ENCODE data around the gene PYGL. TPM values are rescaled to one million over a fixed set of nuclear protein-coding genes. Genes with fewer than 3 reads are reported as not detected.

Gene PYGL
- total RNA-seq, 2 experiments from 2014 or later: not detected

- Mint-ChIP-seq H3K4me1 (ENCODE audit: low read depth) (peaks cover 4% of the 10 kb centered on the region), H3K27ac (no peak overlapping the region), H3K27me3 (ENCODE audit: low read depth) (peaks cover 12% of the 10 kb centered on the region), H3K36me3 (ENCODE audit: low read depth) (no peaks in the 10 kb centered on the region), H3K4me3 (no peak overlapping the region), H3K9me3 (ENCODE audit: insufficient read depth) (no peaks in the 10 kb centered on the region)
- ChIA-PET POLR2A (no interaction called here), CTCF (no interaction called here)
- ATAC-seq: no peak
- DNase-seq: no peak
Observed at GRCh38 chr14:50935126-50936015, 8.9 kb downstream of the PYGL start.

- ChIA-PET POLR2A (no interaction called here), CTCF (interaction anchor here (1.2 kb wide), 1 partner anchor 350 kb away, joined by 3 read pairs; no protein-coding TSS in a partner anchor)
- Mint-ChIP-seq H3K27ac (no peak overlapping the region), H3K36me3 (ENCODE audit: low read depth) (no peaks in the 10 kb centered on the region), H3K9me3 (ENCODE audit: insufficient read depth) (no peaks in the 10 kb centered on the region), H3K27me3 (ENCODE audit: low read depth) (peaks cover 11% of the 10 kb centered on the region), H3K4me1 (ENCODE audit: low read depth) (peaks cover 4% of the 10 kb centered on the region), H3K4me3 (no peak overlapping the region)
- DNase-seq (no peak), ATAC-seq (no peak)
Observed at GRCh38 chr14:50932592-50933495, 11.4 kb downstream of the PYGL start.

- Mint-ChIP-seq H3K27me3 (ENCODE audit: low read depth) (peaks cover 8% of the 10 kb centered on the region), H3K27ac (no peak overlapping the region), H3K9me3 (ENCODE audit: insufficient read depth) (no peaks in the 10 kb centered on the region), H3K36me3 (ENCODE audit: low read depth) (no peaks in the 10 kb centered on the region), H3K4me1 (ENCODE audit: low read depth) (peaks cover 4% of the 10 kb centered on the region), H3K4me3 (no peak overlapping the region)
- ATAC-seq (no peak), DNase-seq (no peak)
- CTCF ChIA-PET: no interaction called here
- POLR2A ChIA-PET: no interaction called here
Observed at GRCh38 chr14:50932156-50932555, 12.1 kb downstream of the PYGL start.

GRCh38 chr14:50931559-50931958 is 12.7 kb downstream of the PYGL start:
- no peak for ATAC-seq
- Mint-ChIP-seq H3K27ac (no peak overlapping the region), H3K4me3 (no peak overlapping the region), H3K4me1 (ENCODE audit: low read depth) (peaks cover 3% of the 10 kb centered on the region), H3K27me3 (ENCODE audit: low read depth) (peaks cover 8% of the 10 kb centered on the region), H3K9me3 (ENCODE audit: insufficient read depth) (no peaks in the 10 kb centered on the region), H3K36me3 (ENCODE audit: low read depth) (no peaks in the 10 kb centered on the region)
- no peak for DNase-seq
- POLR2A ChIA-PET: no interaction called here
- CTCF ChIA-PET: no interaction called here

GRCh38 chr14:50929506-50929905 is 14.8 kb downstream of the PYGL start:
- Mint-ChIP-seq H3K27ac (no peak overlapping the region), H3K4me3 (no peak overlapping the region), H3K27me3 (ENCODE audit: low read depth) (peaks cover 7% of the 10 kb centered on the region), H3K4me1 (ENCODE audit: low read depth) (peaks cover 3% of the 10 kb centered on the region), H3K9me3 (ENCODE audit: insufficient read depth) (no peaks in the 10 kb centered on the region), H3K36me3 (ENCODE audit: low read depth) (no peaks in the 10 kb centered on the region)
- CTCF ChIA-PET: no interaction called here
- POLR2A ChIA-PET: no interaction called here
- DNase-seq: no peak
- no peak for ATAC-seq

GRCh38 chr14:50928002-50928635 is 16.2 kb downstream of the PYGL start:
- no peak for ATAC-seq

GRCh38 chr14:50926851-50927386 is 17.4 kb downstream of the PYGL start:
- peaks cover 8% of the 10 kb centered on the region for H3K27me3 Mint-ChIP-seq (ENCODE audit: low read depth)
- peaks cover 3% of the 10 kb centered on the region for H3K4me1 Mint-ChIP-seq (ENCODE audit: low read depth)
- H3K36me3 Mint-ChIP-seq (ENCODE audit: low read depth): no peaks in the 10 kb centered on the region
- CTCF ChIA-PET: no interaction called here
- H3K27ac Mint-ChIP-seq: no peak overlapping the region
- ATAC-seq (no peak), DNase-seq (no peak)
- POLR2A ChIA-PET: no interaction called here
- no peak overlapping the region for H3K4me3 Mint-ChIP-seq
- no peaks in the 10 kb centered on the region for H3K9me3 Mint-ChIP-seq (ENCODE audit: insufficient read depth)

More at GRCh38 chr14:50928002-50928635, 16.2 kb downstream of the PYGL start:
- Mint-ChIP-seq H3K4me3 (no peak overlapping the region), H3K27me3 (ENCODE audit: low read depth) (peaks cover 7% of the 10 kb centered on the region), H3K36me3 (ENCODE audit: low read depth) (no peaks in the 10 kb centered on the region), H3K9me3 (ENCODE audit: insufficient read depth) (no peaks in the 10 kb centered on the region), H3K27ac (no peak overlapping the region), H3K4me1 (ENCODE audit: low read depth) (peaks cover 3% of the 10 kb centered on the region)
- CTCF ChIA-PET: no interaction called here
- no peak for DNase-seq
- POLR2A ChIA-PET: no interaction called here

GRCh38 chr14:50924843-50925242 is 19.4 kb downstream of the PYGL start:
- no peak overlapping the region for H3K27ac Mint-ChIP-seq
- no peaks in the 10 kb centered on the region for H3K9me3 Mint-ChIP-seq (ENCODE audit: insufficient read depth)
- H3K4me1 Mint-ChIP-seq (ENCODE audit: low read depth): peaks cover 3% of the 10 kb centered on the region
- ChIA-PET CTCF (no interaction called here), POLR2A (no interaction called here)
- H3K27me3 Mint-ChIP-seq (ENCODE audit: low read depth): peaks cover 6% of the 10 kb centered on the region
- no peaks in the 10 kb centered on the region for H3K36me3 Mint-ChIP-seq (ENCODE audit: low read depth)
- ATAC-seq (no peak), DNase-seq (no peak)
- no peak overlapping the region for H3K4me3 Mint-ChIP-seq

- Mint-ChIP-seq H3K4me3 (no peak overlapping the region), H3K9me3 (ENCODE audit: insufficient read depth) (no peaks in the 10 kb centered on the region), H3K4me1 (ENCODE audit: low read depth) (peaks cover 3% of the 10 kb centered on the region), H3K27ac (no peak overlapping the region), H3K27me3 (ENCODE audit: low read depth) (peaks cover 4% of the 10 kb centered on the region), H3K36me3 (ENCODE audit: low read depth) (no peaks in the 10 kb centered on the region)
- CTCF ChIA-PET: no interaction called here
- POLR2A ChIA-PET: no interaction called here
- ATAC-seq (no peak), DNase-seq (no peak)
Observed at GRCh38 chr14:50924236-50924635, 20.0 kb downstream of the PYGL start.

- DNase-seq: no peak
- Mint-ChIP-seq H3K9me3 (ENCODE audit: insufficient read depth) (no peaks in the 10 kb centered on the region), H3K27me3 (ENCODE audit: low read depth) (peaks cover 11% of the 10 kb centered on the region), H3K36me3 (ENCODE audit: low read depth) (no peaks in the 10 kb centered on the region), H3K4me3 (no peak overlapping the region), H3K4me1 (ENCODE audit: low read depth) (peaks cover 3% of the 10 kb centered on the region), H3K27ac (no peak overlapping the region)
- ATAC-seq: no peak
- ChIA-PET CTCF (no interaction called here), POLR2A (no interaction called here)
Observed at GRCh38 chr14:50922803-50923202, 21.5 kb downstream of the PYGL start.

GRCh38 chr14:50920482-50921230 is 23.6 kb downstream of the PYGL start:
- no peak overlapping the region for H3K4me3 Mint-ChIP-seq
- H3K27me3 Mint-ChIP-seq (ENCODE audit: low read depth): peaks cover 11% of the 10 kb centered on the region
- ChIA-PET POLR2A (no interaction called here), CTCF (no interaction called here)
- no peak for DNase-seq
- no peak for ATAC-seq
- no peak overlapping the region for H3K27ac Mint-ChIP-seq
- no peaks in the 10 kb centered on the region for H3K36me3 Mint-ChIP-seq (ENCODE audit: low read depth)
- no peaks in the 10 kb centered on the region for H3K9me3 Mint-ChIP-seq (ENCODE audit: insufficient read depth)
- no peaks in the 10 kb centered on the region for H3K4me1 Mint-ChIP-seq (ENCODE audit: low read depth)

All from activated CD8-positive, alpha-beta T cell treated with anti-CD3 and anti-CD28 coated beads, Interleukin-2, amount 10 ng/mL, durations not matched to agents 7 days and 5 days (primary cell).